Large intestine (tissue), 3 donors: ENCODE data around the gene FBXL4. TPM values are rescaled to one million over a fixed set of nuclear protein-coding genes. Genes with fewer than 3 reads are reported as not detected.
"Not testable (repeated sequence)": the region's sequence is repeated elsewhere in the genome, so short reads cannot be mapped to it uniquely, and the experiment has no call there.

Experiments
- DNase-seq, 2 donors: peaks; one replicate each; pipeline versions ENCODE4 v3.0.0 to v3.0.0-alpha.2; 2013
- H3K27ac ChIP-seq: one replicate; pipeline ENCODE4 v1.5.1; 2013; ENCODE audit warnings: low read length
- H3K27me3 ChIP-seq: 2 replicates; pipeline ENCODE4 v1.6.1; 2013; ENCODE audit warnings: low read length; ENCODE audit not compliant: control insufficient read depth, insufficient read depth
- H3K36me3 ChIP-seq: 2 replicates; pipeline ENCODE4 v1.6.1; 2013; ENCODE audit warnings: low read length; ENCODE audit not compliant: control insufficient read depth, insufficient read depth
- H3K4me1 ChIP-seq: one replicate; pipeline ENCODE4 v1.6.1; 2013; ENCODE audit warnings: low read length; ENCODE audit not compliant: control insufficient read depth, insufficient read depth
- H3K4me3 ChIP-seq: one replicate; pipeline ENCODE4 v1.5.1; 2013; ENCODE audit warnings: low read length
- H3K9me3 ChIP-seq: one replicate; pipeline ENCODE4 v1.6.1; 2013; ENCODE audit warnings: mild to moderate bottlenecking, low read depth, low read length, moderate library complexity; ENCODE audit not compliant: control insufficient read depth
- WGBS: methylation state at CpG from one replicate; pipeline ENCODE4 v1.1.5; 2013; ENCODE audit warnings: low lambda C conversion rate; ENCODE audit not compliant: insufficient coverage; 5-methylcytosine and 5-hydroxymethylcytosine counted together
- polyA plus RNA-seq: library from polyadenylated mRNA; unstranded; fragments of 120-200 nt; gene quantifications from one replicate; pipeline ENCODE4 v1.2.1, GENCODE V29; 2013

The FBXL4 gene
- polyA plus RNA-seq, 1 donor = 14.2 TPM

DNA sequence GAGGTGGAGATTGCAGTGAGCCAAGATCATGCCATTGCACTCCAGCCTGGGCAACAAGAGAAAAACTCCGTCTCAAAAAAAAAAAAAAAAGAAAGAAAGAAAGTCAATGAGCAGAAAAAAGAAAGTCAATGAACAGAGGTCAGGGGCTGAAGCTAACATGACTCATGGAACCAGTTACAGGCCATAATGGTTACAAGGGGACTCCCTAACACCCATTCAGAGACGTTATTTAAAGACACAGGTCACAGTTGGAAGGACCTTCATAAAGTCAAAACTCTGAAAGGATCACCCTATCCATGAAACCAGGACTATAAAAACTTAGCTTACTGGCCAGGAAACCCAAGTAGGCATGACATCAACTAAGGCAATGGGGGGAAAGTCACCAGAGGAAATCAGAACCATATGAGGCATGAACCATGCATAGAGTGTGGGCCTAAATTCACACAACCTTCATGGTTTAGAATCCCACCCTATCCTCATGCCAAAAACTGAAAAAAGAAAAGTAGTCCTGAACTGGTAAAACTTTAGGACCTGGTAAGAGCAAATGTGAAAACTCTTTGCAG, 18.2 kb downstream of the FBXL4 start:
- H3K27ac ChIP-seq = no peak overlapping the region
- no peak for DNase-seq
- H3K9me3 ChIP-seq = no peaks in the 10 kb centered on the region
- H3K4me1 ChIP-seq = no peaks in the 10 kb centered on the region
- WGBS = 100% methylated on average over 2 of the region's 2 CpGs
- no peak overlapping the region for H3K4me3 ChIP-seq
- H3K27me3 ChIP-seq = no peaks in the 10 kb centered on the region
- H3K36me3 ChIP-seq = peaks cover 10% of the 10 kb centered on the region

DNA sequence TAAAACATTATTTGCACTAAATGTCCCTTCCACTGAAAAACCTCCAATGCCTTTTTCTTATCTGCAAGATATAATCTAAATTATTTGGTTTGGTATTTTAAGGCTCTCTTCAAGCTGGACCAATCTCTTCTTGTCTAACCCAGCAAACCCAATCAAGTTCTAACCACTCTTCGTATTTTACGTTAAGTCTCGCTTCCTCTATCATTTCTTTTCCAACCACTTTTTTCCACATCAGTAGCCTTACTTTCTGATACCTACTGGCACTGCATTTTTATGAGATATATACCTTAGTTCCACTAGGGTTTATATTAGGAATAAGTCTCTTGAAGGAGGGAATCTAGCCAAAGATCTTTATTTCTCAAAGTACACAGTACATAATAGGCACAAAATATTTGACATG, 19.1 kb downstream of the FBXL4 start:
- Histone ChIP-seq H3K27ac (no peak overlapping the region), H3K4me3 (no peak overlapping the region), H3K4me1 (no peaks in the 10 kb centered on the region), H3K27me3 (no peaks in the 10 kb centered on the region), H3K9me3 (no peaks in the 10 kb centered on the region), H3K36me3 (peaks cover 10% of the 10 kb centered on the region)
- no peak for DNase-seq
- 83% methylated on average over 3 of the region's 3 CpGs for WGBS

DNA sequence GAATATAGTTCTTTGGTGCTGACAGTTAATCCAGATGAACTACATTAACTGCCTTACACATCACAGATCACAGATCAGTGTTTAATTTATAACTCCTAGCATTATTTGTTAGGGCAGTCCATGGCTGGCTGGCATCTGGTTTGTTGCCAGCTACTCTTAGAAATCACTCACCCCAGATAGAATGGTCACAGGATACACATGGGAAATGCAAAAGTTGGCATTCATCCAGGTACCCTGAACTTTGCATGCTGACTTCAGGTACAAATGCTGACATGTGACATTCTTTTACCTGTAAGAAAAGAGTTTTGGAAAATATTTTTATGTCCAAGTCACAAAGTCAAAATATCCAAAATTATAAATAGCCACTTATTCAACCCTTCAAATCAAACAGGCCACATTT, 20.2 kb downstream of the FBXL4 start:
- H3K4me3 ChIP-seq = no peak overlapping the region
- H3K27ac ChIP-seq = no peak overlapping the region
- DNase-seq = peak; percentile 25 to 80
- no peaks in the 10 kb centered on the region for H3K4me1 ChIP-seq
- no peaks in the 10 kb centered on the region for H3K9me3 ChIP-seq
- H3K36me3 ChIP-seq = peaks cover 9% of the 10 kb centered on the region
- H3K27me3 ChIP-seq = no peaks in the 10 kb centered on the region

DNA sequence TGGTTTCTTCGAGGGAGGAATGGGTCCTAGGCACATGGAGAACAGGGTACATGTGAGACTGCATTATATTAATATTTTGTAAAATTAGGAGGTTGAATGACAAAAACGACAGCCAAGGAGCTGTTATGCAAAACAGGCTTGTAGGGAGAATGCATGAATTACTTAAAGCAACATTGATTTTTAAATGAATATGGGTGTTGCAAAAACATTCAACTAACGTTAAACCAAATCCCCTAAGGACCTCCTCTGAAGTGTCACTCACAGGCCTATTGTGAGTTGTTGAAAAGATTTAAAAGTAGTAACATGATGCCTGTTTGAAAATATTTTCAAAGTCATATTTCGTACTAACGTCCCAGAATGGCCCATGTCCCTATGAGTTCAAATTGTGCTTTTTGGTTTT, 21.9 kb downstream of the FBXL4 start:
- Histone ChIP-seq H3K4me3 (no peak overlapping the region), H3K4me1 (no peaks in the 10 kb centered on the region), H3K27me3 (no peaks in the 10 kb centered on the region), H3K27ac (no peak overlapping the region), H3K9me3 (no peaks in the 10 kb centered on the region), H3K36me3 (peaks cover 11% of the 10 kb centered on the region)
- WGBS = 85% methylated on average over 2 of the region's 5 CpGs
- no peak for DNase-seq

DNA sequence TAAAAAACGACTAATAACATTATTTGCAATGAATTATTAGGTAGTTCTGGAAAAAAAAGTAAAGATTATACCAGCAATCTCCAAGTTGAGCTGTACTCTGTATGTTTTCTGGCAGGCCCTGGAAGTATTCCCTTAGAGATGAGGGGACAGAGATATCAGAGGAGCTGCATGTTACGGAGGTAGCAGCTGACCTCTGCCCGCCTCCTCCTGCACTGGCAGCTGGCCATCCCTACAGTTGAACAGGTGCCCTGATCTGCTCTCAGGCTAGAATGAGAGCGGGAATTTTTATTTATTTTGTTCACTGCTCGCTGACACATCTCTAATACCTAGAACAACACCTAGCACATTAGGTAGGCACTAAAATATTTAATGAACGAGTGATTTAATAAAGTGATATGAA, 23.1 kb downstream of the FBXL4 start:
- peaks cover 11% of the 10 kb centered on the region for H3K36me3 ChIP-seq
- no peak for DNase-seq
- 90% methylated on average over 2 of the region's 6 CpGs for WGBS
- no peak overlapping the region for H3K4me3 ChIP-seq
- H3K27me3 ChIP-seq = no peaks in the 10 kb centered on the region
- no peaks in the 10 kb centered on the region for H3K9me3 ChIP-seq
- no peak overlapping the region for H3K27ac ChIP-seq
- H3K4me1 ChIP-seq = no peaks in the 10 kb centered on the region

DNA sequence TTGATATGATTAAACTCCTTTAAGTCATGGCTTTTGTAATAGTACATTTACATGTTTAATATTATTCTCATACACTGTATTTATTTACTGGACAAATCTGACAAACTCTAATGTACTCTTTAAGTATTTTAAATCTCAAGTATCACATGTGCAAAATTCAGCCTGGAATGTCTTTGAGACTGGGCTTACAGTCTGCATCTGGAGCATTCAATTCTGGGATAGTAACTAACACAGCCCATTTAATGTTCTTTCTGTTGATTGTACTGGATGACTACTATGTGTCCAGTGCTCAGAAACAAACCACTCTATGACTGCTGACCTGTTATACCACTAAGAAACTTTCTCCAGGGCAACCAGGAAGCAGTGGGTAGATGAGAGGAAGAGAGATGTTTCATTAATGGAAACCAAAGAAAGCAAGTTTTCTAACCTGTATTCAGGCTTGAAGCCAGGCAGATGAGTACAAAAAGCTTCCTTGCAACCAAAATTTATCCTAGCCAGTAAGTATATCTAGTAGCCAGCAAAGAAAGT, 26.8 kb downstream of the FBXL4 start:
- Histone ChIP-seq H3K36me3 (peaks cover 5% of the 10 kb centered on the region), H3K4me1 (no peaks in the 10 kb centered on the region), H3K27ac (no peak overlapping the region), H3K27me3 (no peaks in the 10 kb centered on the region), H3K4me3 (no peak overlapping the region), H3K9me3 (no peaks in the 10 kb centered on the region)
- no peak for DNase-seq

DNA sequence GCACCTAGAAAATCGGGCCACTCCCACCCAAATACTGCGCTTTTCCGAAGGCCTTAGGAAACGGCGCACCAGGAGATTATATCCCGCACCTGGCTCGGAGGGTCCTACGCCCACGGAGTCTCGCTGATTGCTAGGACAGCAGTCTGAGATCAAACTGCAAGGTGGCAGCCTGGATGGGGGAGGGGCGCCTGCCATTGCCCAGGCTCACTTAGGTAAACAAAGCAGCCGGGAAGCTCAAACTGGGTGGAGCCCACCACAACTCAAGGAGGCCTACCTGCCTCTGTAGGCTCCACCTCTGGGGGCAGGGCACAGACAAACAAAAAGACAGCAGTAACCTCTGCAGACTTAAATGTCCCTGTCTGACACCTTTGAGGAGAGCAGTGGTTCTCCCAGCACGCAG, 36.8 kb downstream of the FBXL4 start:
- not testable (repeated sequence) for DNase-seq, H3K36me3 ChIP-seq, H3K4me1 ChIP-seq, H3K27me3 ChIP-seq, H3K4me3 ChIP-seq, H3K27ac ChIP-seq, H3K9me3 ChIP-seq
- WGBS = no CpG with 5 or more reads among the region's 13 CpGs

DNA sequence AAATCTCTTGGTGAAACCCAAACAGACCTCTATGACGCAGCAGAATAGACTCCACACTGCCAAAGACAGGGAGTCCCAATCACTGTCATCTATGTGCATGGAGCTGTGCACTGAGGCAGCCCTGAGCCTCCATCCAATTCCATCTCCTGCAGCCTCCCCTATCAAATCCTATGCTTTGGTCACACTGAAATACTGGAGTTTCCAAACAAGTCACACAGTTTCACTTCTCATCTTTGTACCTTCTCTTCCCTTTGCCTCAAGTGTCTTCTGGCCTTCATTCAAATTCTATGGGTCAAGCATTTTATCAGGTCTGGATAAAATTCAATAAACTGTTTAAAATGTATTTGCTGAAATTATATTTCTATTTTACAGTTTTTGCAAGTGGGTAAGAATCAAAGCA, 38.5 kb downstream of the FBXL4 start:
- Histone ChIP-seq H3K36me3 (peaks cover 6% of the 10 kb centered on the region), H3K27me3 (no peaks in the 10 kb centered on the region), H3K9me3 (peaks cover 3% of the 10 kb centered on the region), H3K4me1 (no peaks in the 10 kb centered on the region), H3K4me3 (no peak overlapping the region), H3K27ac (no peak overlapping the region)
- no CpG with 5 or more reads among the region's 1 CpG for WGBS
- DNase-seq = no peak

DNA sequence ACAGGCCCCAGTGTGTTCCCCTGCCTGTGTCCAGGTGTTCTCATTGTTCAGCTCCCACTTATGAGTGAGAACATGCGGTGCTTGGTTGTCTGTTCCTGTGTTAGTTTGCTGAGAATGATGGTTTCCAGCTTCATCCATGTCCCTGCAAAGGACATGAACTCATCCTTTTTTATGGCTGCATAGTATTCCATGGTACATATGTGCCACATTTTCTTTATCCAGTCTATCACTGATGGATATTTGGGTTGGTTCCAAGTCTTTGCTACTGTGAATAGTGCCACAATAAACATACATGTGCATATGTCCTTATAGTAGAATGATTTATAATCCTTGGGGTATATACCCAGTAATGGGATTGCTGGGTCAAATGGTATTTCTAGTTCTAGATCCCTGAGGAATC, 41.4 kb downstream of the FBXL4 start:
- H3K27me3 ChIP-seq, H3K9me3 ChIP-seq, H3K27ac ChIP-seq, H3K4me1 ChIP-seq, DNase-seq, H3K4me3 ChIP-seq: not testable (repeated sequence)
- peaks cover 11% of the 10 kb centered on the region for H3K36me3 ChIP-seq
- WGBS = no CpG with 5 or more reads among the region's 1 CpG

DNA sequence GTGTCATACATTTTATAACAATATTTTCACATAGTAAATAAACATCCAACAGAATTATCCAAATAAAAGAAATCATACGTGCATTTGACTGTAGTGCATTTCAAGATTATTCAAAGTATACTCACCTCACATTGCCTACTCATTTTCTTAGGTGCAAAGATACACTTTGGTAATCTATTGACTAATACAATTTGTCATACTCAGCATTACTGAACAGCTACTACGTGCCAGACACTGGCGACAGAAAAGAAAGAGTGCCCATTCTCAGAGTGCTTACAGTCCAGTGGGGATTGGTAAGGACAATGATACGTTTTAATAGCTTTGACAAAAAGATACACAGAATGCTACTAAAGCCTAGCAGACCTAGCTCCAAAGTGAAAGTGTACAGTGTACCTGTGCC, 42.0 kb downstream of the FBXL4 start:
- Histone ChIP-seq H3K9me3 (peaks cover 3% of the 10 kb centered on the region), H3K36me3 (peaks cover 16% of the 10 kb centered on the region), H3K4me1 (no peaks in the 10 kb centered on the region), H3K27ac (no peak overlapping the region), H3K4me3 (no peak overlapping the region), H3K27me3 (no peaks in the 10 kb centered on the region)
- no peak for DNase-seq
- WGBS = 100% methylated on average over 1 of the region's 4 CpGs

DNA sequence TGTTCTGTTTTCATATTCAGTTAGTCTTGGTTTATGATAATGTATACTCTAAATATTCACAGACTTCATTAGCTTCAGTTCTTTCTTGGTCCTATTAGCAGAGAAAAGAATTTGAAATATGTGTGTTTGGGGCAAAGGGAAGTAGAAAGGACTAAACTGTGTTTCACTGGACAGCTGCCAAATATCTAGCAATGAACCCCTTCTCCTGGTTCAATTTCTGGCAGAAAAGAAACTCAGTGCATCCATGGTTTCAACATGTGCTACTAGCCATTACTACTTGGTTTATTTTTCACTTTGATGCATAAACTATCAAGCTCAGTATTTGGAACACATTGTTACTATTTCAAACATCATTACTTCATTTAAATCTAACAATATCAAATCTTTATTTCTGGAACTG, 43.6 kb downstream of the FBXL4 start:
- DNase-seq = no peak
- no peak overlapping the region for H3K4me3 ChIP-seq
- no peaks in the 10 kb centered on the region for H3K27me3 ChIP-seq
- H3K4me1 ChIP-seq = no peaks in the 10 kb centered on the region
- H3K27ac ChIP-seq = no peak overlapping the region
- peaks cover 20% of the 10 kb centered on the region for H3K36me3 ChIP-seq
- no peaks in the 10 kb centered on the region for H3K9me3 ChIP-seq
